HepG2 (cell line): Measurements from ENCODE around the gene EDAR. TPM values are rescaled to one million over a fixed set of nuclear protein-coding genes. Genes with fewer than 3 reads are reported as not detected.

Experiments
- ATAC-seq: fragments of 200-7000 bp; cut with Tn5 transposase; 3 replicates; pipeline ENCODE4 v1.9.1; 2020; ENCODE audit warnings: mild to moderate bottlenecking, moderate library complexity
- BruUV-seq: library from RNA; stranded (reverse); fragments of 400-500 nt; replicated peaks from 2 replicates; lab custom pipeline; 2021; lab: Mats Ljungman, UMichigan
- CTCF ChIA-PET: fragments of 300-600 bp; formaldehyde crosslinking; extraction: SDS; loops from one replicate; lab custom pipeline; 2021; ENCODE audit warnings: low total read pairs, inconsistent platforms, low intra/inter-chr PET ratio; lab: Yijun Ruan, JAX
- POLR2A ChIA-PET: fragments of 350-600 bp; sonication (Branson Sonifier 250); formaldehyde crosslinking; loops from one replicate; lab custom pipeline; 2020; ENCODE audit warnings: antibody characterized with exemption, inconsistent platforms; lab: Yijun Ruan, JAX
- DNase-seq: peaks from one replicate; pipeline ENCODE4 v3.0.0-alpha.2; 2015; ENCODE audit warnings: low spot score
- FAIRE-seq: peaks from 3 replicates; lab custom pipeline; 2011; peaks lifted over from hg19 to GRCh38; lab: Jason Lieb, UNC
- H2AFZ ChIP-seq: one replicate; pipeline ENCODE4 v1.6.1; 2011; ENCODE audit warnings: low read length, inconsistent platforms
- H3K27ac ChIP-seq: fragments of 300-600 bp; 3 replicates; pipeline ENCODE4 v1.8.0; 2011; ENCODE audit warnings: mixed run types, mild to moderate bottlenecking, mixed read lengths, low read length, inconsistent platforms; ENCODE audit not compliant: insufficient read depth; ENCODE audit errors: extremely low read length
- H3K27me3 ChIP-seq, 2 experiments: fragments of 200-600 bp in 1 of 2; 2 replicates in 1 of 2; 3 replicates in 1 of 2; pipeline versions ENCODE4 v1.6.0 to v1.8.0; 2011; ENCODE audit warnings: low read length in 2 of 2, mild to moderate bottlenecking in 2 of 2, moderate library complexity in 2 of 2, inconsistent platforms in 1 of 2; ENCODE audit not compliant: insufficient read depth in 2 of 2, control insufficient read depth in 1 of 2
- H3K36me3 ChIP-seq, 2 experiments: fragments of 200-600 bp in 1 of 2; replicated peaks in 1 of 2; 2 replicates in 1 of 2; 3 replicates in 1 of 2; pipeline versions ENCODE4 v1.5.1 to v1.8.0; 2011; ENCODE audit warnings: low read length in 2 of 2, inconsistent platforms in 1 of 2; ENCODE audit not compliant: insufficient read depth in 2 of 2, control insufficient read depth in 1 of 2
- H3K4me1 ChIP-seq: 2 replicates; pipeline ENCODE4 v1.5.1; 2012; ENCODE audit warnings: low read length, inconsistent platforms; ENCODE audit not compliant: insufficient read depth
- H3K4me2 ChIP-seq: 2 replicates; pipeline ENCODE4 v1.6.0; 2011; ENCODE audit warnings: low read depth, low read length, inconsistent platforms
- H3K4me3 ChIP-seq, 3 experiments: fragments of 200-600 bp in 1 of 3; sonication (generic), shearing (Covaris generic) in 1 of 3; replicated peaks in 1 of 3; 2 replicates each; pipeline ENCODE4 v1.5.1; 2011 to 2016; ENCODE audit warnings: low read length in 3 of 3, inconsistent platforms in 2 of 3, low read depth in 2 of 3, mild to moderate bottlenecking in 2 of 3, control low read depth in 1 of 3, mixed read lengths in 1 of 3; ENCODE audit not compliant: insufficient read depth in 1 of 3
- H3K79me2 ChIP-seq: one replicate; pipeline ENCODE4 v1.6.1; 2011; ENCODE audit warnings: low read length, inconsistent platforms; ENCODE audit not compliant: insufficient read depth
- H3K9ac ChIP-seq: 2 replicates; pipeline ENCODE4 v1.6.0; 2011; ENCODE audit warnings: mild to moderate bottlenecking, low read depth, low read length, inconsistent platforms; ENCODE audit not compliant: insufficient read depth
- H3K9me3 ChIP-seq: 2 replicates; pipeline ENCODE4 v1.5.1; 2012; ENCODE audit warnings: mild to moderate bottlenecking, low read length
- H4K20me1 ChIP-seq: 2 replicates; pipeline ENCODE4 v1.6.0; 2011; ENCODE audit warnings: inconsistent platforms, mild to moderate bottlenecking, low read length, moderate library complexity; ENCODE audit not compliant: insufficient read depth
- CBFB ChIP-seq: sonication (generic); formaldehyde crosslinking; IDR thresholded peaks from 2 replicates; pipeline ENCODE4 v1.4.0; 2020; ENCODE audit warnings: missing genetic modification reagents
- DMAP1 ChIP-seq: IDR thresholded peaks from 2 replicates; pipeline ENCODE4 v1.6.1; 2016
- FOXP1 ChIP-seq, 2 experiments: fragments of 450-650 bp in 1 of 2; IDR thresholded peaks; 2 replicates each; pipeline ENCODE4 v1.6.1; 2017 to 2018; ENCODE audit warnings: antibody characterized with exemption in 1 of 2
- HDAC1 ChIP-seq: sonication (generic); formaldehyde crosslinking; IDR thresholded peaks from 2 replicates; pipeline ENCODE4 v1.5.1; 2020; ENCODE audit warnings: mild to moderate bottlenecking, missing genetic modification reagents
- ONECUT2 ChIP-seq: sonication (generic); formaldehyde crosslinking; IDR thresholded peaks from 2 replicates; pipeline ENCODE4 v1.4.0; 2020; ENCODE audit warnings: missing genetic modification reagents
- SYNCRIP ChIP-seq: fragments of 200-400 bp; formaldehyde crosslinking; IDR thresholded peaks from 2 replicates; pipeline ENCODE4 v1.6.1; 2018; ENCODE audit warnings: mild to moderate bottlenecking, low read depth, low read length; ENCODE audit not compliant: insufficient read depth
- UBTF ChIP-seq: sonication (generic); formaldehyde crosslinking; IDR thresholded peaks from 2 replicates; pipeline ENCODE4 v1.4.0; 2020; ENCODE audit warnings: mild to moderate bottlenecking, missing genetic modification reagents
- ZFP36 ChIP-seq: fragments of 150-350 bp; IDR thresholded peaks from 2 replicates; pipeline ENCODE4 v1.6.1; 2018; ENCODE audit warnings: borderline replicate concordance, low read length, low read depth; ENCODE audit not compliant: partially characterized antibody
- ZNF205 ChIP-seq: IDR thresholded peaks from 2 replicates; pipeline ENCODE4 v1.6.1; 2018; ENCODE audit warnings: missing biosample characterization, missing genetic modification reagents
- ZNF512 ChIP-seq: sonication (generic); formaldehyde crosslinking; IDR thresholded peaks from 2 replicates; pipeline ENCODE4 v1.4.0; 2020; ENCODE audit warnings: mild to moderate bottlenecking, missing genetic modification reagents
- ZNF574 ChIP-seq: sonication (generic); formaldehyde crosslinking; IDR thresholded peaks from 2 replicates; pipeline ENCODE4 v1.4.0; 2020; ENCODE audit warnings: missing genetic modification reagents
- ZSCAN9 ChIP-seq: IDR thresholded peaks from 2 replicates; pipeline ENCODE4 v1.6.1; 2016; ENCODE audit warnings: borderline replicate concordance
- WGBS: methylation state at CpG from one replicate; pipeline ENCODE4 v1.1.6; 2017; ENCODE audit warnings: low lambda C conversion rate; 5-methylcytosine and 5-hydroxymethylcytosine counted together
- in situ Hi-C: cut with HindIII; loops from 2 replicates; pipeline ENCODE4 v1.10.0; 2017; ENCODE audit warnings: low pct_unique_long_range_greater_than_20kb; ENCODE audit not compliant: extremely low pct_ligation_motif_present
- intact Hi-C: fragments of 100-400 bp; cut with micrococcal nuclease; formaldehyde crosslinking; loops from one replicate; pipeline ENCODE4 v1.10.0; 2022; ENCODE audit not compliant: unreplicated experiment
- polyA plus RNA-seq, 8 experiments: library from polyadenylated mRNA; depleted of rRNA in 3 of 8; stranded (reverse) in 7 of 8; unstranded in 1 of 8; fragments of >200 nt; fragmentation: Illumina TruSeq in 4 of 8; extraction: Trizol in 4 of 8; gene quantifications; 2 replicates each; pipeline versions ENCODE4 v1.2.1 to v1.2.3, GENCODE V29; 2011 to 2016; ENCODE audit warnings: low read depth in 4 of 8, missing spikeins in 1 of 8, mixed read lengths in 1 of 8; ENCODE audit not compliant: insufficient read depth in 1 of 8
- total RNA-seq, 5 experiments: library from RNA; depleted of rRNA; stranded (reverse); fragments of >200 nt; fragmentation: Illumina TruSeq; extraction: Trizol; gene quantifications; 2 replicates each; pipeline ENCODE4 v1.2.3, GENCODE V29; 2016; ENCODE audit warnings: low read depth in 1 of 5

Gene EDAR
- total and polyA plus RNA-seq, 2 of the 13 experiments (the other 11 are each of a cell fraction or from before 2014, with no cell fraction given): not detected

- no peak for TF ChIP-seq UBTF (CRISPR knock-in tag)
- no peak for TF ChIP-seq ZFP36
- TF ChIP-seq ZSCAN9: no peak
- TF ChIP-seq CBFB (CRISPR knock-in tag): no peak
- no peak for TF ChIP-seq ZNF574 (CRISPR knock-in tag)
- TF ChIP-seq ONECUT2 (CRISPR knock-in tag): no peak
- TF ChIP-seq HDAC1 (CRISPR knock-in tag): no peak
- no peak for TF ChIP-seq ZNF205
- no peak for TF ChIP-seq ZNF512 (CRISPR knock-in tag)
- no peak for TF ChIP-seq FOXP1 (IDR thresholded peaks at IDR 0.05)
- TF ChIP-seq FOXP1 (CRISPR knock-in tag; IDR thresholded peaks at IDR 0.05): no peak
- TF ChIP-seq DMAP1 (CRISPR knock-in tag): no peak
- TF ChIP-seq SYNCRIP: no peak
- TF ChIP-seq, all 625 proteins: peak for 0
- Histone ChIP-seq H3K4me3 (no peak overlapping the region), H3K4me2 (no peak overlapping the region), H3K27ac (no peak overlapping the region), H3K27me3 (peaks cover 0 to 1% of the 10 kb centered on the region in 2 experiments; a peak in 2 of 5 replicates), H3K9me3 (no peaks in the 10 kb centered on the region), H3K4me1 (peaks cover 20% of the 10 kb centered on the region), H4K20me1 (no peaks in the 10 kb centered on the region), H3K36me3 (no peaks in the 10 kb centered on the region), H3K9ac (no peak overlapping the region), H2AFZ (no peak overlapping the region), H3K79me2 (no peaks in the 10 kb centered on the region)
- ChIA-PET CTCF (no interaction called here), POLR2A (no interaction called here)
- ATAC-seq (no peak), FAIRE-seq (no peak), DNase-seq (no peak)
- WGBS: 61% methylated on average over 5 of the region's 5 CpGs
- intact Hi-C loops: no loop called here
- BruUV-seq: no TSS peak
- in situ Hi-C loops: no loop called here
Observed at GRCh38 chr2:109028738-109029489, 39.9 kb upstream of the EDAR start.
